NCI-H128 (cell line): Measurements from ENCODE around the gene FOS.

Experiments
- DNase-seq: peaks from one replicate; lab custom pipeline; 2025; ENCODE audit not compliant: unreplicated experiment; lab: John Stamatoyannopoulos, UW

Gene FOS

GRCh38 chr14:75313294-75313693, 34.7 kb downstream of the FOS start:
- no peak for DNase-seq

GRCh38 chr14:75315144-75315543, 36.5 kb downstream of the FOS start:
- no peak for DNase-seq

GRCh38 chr14:75317148-75317547, 38.5 kb downstream of the FOS start:
- no peak for DNase-seq

GRCh38 chr14:75318353-75318752, 39.7 kb downstream of the FOS start:
- no peak for DNase-seq

- DNase-seq = no peak
These were observed 40.4 kb downstream of the FOS start for GRCh38 chr14:75319021-75319420.

GRCh38 chr14:75320196-75320595, 41.6 kb downstream of the FOS start:
- DNase-seq = no peak

GRCh38 chr14:75322746-75323145, 44.1 kb downstream of the FOS start:
- DNase-seq = no peak

GRCh38 chr14:75323571-75323970, 44.9 kb downstream of the FOS start:
- no peak for DNase-seq

- DNase-seq = no peak
These were observed 50.0 kb downstream of the FOS start for GRCh38 chr14:75328558-75329155.

- DNase-seq = no peak
These were observed 50.7 kb downstream of the FOS start for GRCh38 chr14:75329369-75329768.

GRCh38 chr14:75331471-75331870, 52.8 kb downstream of the FOS start:
- no peak for DNase-seq
